HG03108 (cell line): ENCODE measurements around the gene PACSIN1.

Experiments used
- ATAC-seq: cut with Tn5 transposase; IDR thresholded peaks from one replicate; pipeline ENCODE4 v1.9.1; 2021; ENCODE audit warnings: moderate library complexity; ENCODE audit not compliant: unreplicated experiment

The PACSIN1 gene

DNA sequence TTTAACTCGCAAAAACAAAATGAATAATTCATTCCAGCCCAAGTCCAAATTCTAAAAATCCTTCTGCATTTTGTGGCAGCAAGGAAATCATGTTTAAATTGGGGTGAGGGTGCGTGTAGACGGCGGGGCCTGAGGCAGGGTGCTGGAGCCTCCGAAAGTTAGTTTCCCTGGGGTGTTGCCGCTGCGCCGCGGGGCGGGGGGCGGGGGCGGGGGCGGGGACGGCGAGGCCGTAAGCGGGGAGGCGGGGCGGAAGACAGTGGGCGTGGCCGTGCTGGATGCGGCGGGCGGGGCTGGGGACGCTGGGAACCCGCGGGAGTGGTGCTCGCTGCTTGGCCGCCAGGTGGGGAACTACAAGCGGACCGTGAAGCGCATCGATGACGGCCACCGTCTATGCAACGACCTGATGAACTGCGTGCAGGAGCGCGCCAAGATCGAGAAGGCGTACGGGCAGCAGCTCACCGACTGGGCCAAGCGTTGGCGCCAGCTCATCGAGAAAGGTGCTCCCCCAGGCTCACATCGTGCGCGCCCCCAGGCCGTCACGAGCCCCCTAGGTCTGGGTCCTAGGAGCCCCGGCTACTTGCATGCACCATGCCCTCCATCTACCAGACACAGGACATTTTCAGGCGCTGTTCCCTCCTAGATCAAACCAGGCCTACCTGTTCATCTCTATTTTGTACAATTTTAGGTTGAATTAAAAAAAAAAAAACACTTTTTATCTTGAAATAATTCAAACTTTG is 61.3 kb downstream of the PACSIN1 start:
- peak; percentile 69 for ATAC-seq

DNA sequence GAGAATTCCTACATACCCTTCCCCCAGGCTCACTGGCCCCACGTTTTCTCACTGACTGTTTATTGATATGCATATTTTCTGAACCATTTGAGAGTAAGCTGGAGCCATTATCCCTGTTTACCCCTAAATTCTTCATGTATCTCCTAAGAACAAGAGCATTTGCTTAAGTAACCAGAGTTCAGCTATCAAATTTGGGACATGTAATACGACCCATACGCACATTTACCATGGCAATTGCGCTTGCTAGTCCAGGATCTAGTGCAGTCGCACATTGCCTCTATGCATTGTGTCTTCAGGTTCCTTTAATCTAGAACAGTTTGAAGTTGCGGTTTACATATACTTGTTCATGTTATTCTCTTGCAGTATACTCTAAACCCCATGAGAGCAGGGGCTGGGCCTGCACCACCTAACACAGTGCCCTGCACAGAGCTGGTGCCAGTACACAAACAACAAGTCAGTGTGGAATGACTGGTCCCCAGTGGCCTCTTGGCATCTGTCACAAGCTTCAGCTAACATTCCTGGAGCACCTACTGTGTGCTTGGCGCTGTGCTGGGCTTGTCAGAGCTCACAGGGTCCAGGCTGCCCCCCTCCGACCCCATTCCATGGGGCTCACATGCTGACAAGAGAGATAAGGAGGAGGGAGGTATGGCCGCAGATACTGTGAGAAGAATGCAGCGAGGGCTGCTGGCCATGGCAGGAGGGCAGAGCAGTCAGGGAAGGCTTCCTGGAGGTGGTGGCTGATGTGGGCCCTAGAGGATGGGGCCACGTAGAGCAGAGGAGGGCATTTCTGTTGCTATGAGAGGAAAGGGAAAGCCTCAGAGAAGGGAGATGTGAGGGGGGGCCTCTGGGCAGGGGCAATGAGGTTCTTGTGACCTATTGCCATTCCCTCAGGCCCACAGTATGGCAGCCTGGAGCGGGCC is 62.1 kb downstream of the PACSIN1 start:
- no peak for ATAC-seq

DNA sequence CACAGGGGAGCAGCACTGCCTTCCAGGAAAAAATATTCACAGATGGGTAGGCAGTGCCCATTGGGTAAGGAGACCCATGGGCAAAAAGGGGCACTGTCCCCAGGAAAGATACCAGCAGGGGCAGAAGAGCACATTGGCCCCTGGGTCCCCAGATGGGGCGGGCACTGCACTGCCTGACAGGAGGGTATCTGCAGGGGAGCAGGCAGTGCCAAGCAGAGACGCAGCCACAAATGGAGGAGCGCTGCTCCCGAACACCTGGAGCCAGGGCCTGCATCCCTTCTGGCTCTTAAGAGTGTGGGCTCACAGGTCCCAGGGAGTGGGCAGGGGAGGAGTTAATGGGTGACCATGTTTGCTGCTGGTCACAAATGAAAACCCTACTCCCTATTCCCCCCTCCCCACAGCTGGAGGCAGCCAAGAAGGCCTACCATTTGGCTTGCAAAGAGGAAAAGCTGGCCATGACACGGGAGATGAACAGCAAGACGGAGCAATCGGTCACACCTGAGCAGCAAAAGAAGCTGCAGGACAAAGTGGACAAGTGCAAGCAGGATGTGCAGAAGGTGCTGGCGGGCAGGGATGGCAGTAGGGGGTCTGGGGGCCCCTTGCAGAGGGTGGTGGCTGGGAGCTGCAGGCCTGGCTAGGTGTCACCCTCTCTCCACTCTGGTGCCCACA is 63.3 kb downstream of the PACSIN1 start:
- ATAC-seq = no peak

DNA sequence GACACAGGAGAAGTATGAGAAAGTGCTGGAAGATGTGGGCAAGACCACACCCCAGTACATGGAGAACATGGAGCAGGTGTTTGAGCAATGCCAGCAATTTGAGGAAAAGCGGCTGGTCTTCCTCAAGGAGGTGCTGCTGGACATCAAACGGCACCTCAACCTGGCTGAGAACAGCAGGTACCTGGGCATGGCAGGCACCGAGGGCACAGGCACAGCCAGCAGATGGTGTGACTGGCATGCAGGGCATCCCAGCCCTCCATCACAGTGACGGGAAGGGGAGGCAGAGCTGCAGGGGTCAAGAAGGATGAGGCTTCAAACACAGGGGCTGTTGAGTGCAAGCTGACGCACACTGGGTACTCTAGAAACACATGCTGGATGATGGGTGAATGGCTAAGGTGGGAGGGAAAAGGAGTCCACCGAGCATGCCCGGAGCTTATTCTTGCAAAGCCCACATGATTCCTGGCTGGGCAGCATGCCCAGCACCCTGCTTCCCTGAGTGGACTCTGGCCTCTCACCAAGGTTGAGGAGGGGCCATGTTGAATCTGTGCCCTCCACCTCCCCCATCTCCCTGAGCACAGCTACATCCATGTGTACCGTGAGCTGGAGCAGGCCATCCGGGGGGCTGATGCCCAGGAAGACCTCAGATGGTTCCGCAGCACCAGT is 63.9 kb downstream of the PACSIN1 start:
- ATAC-seq = no peak

GRCh38 chr6:34530753-34531365 is 65.0 kb downstream of the PACSIN1 start:
- ATAC-seq = no peak

DNA sequence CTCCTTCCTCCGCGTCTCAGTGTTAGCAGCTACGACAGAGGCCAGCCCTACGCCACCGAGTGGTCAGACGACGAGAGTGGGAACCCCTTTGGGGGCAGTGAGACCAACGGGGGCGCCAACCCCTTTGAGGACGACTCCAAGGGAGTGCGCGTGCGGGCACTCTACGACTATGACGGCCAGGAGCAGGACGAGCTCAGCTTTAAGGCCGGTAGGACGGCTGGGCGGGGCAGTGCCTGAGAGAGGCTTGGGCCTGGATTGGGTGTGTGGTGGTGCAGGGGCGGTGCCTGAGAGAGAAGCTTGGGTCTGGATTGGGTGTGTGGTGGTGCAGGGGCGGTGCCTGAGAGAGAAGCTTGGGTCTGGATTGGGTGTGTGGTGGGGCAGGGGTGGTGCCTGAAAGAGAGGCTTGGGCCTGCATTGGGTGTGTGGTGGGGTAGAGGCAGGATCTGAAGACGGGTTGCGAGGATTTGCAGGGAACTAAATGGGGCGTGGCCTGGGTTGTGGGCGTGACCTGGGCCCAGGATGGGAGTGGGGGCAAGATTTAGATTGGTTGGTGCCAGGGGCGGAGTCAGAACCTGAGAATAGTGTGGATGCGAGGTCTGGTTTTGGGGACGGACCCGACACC is 65.8 kb downstream of the PACSIN1 start:
- ATAC-seq = peak; percentile 39

DNA sequence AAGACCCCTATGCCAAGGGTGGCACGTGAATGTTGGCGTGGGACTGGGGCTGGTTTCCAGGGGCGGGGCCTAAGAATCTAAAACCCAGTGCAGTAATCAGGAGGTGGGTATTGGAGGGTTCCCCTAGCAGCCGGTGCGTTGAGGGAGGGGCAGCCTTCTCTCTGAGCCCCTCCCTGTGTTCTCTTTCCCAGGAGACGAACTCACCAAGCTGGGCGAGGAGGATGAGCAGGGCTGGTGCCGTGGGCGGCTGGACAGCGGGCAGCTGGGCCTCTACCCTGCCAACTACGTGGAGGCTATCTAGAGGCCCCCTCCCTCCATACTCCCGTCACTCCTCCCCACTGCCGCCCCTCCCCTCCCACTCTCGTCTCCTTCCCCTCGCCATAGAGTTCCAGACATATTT is 66.4 kb downstream of the PACSIN1 start:
- ATAC-seq = no peak

DNA sequence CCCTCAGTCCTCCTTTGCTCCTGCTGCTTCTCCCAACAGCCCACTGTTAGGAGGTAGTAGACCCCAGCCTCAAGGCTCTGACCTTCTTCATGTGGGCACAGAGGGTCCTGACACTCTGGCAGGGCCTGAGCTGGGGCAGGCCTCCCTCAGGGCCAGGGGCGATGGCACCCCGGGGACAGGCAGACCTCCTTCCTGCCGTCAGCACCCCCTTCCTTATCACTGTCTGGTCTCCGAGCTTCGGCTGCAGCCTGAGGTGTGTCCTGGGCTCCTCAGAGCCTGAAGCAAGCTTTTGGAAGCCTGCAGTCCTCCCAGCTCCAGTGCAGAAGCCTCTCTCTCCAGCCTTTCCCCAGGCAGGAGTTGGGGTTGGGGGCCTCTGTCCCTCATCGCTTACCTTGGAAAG is 68.3 kb downstream of the PACSIN1 start:
- no peak for ATAC-seq

GRCh38 chr6:34534656-34535055 is 68.8 kb downstream of the PACSIN1 start:
- ATAC-seq = no peak

GRCh38 chr6:34535199-34535598 is 69.3 kb downstream of the PACSIN1 start:
- ATAC-seq = no peak

DNA sequence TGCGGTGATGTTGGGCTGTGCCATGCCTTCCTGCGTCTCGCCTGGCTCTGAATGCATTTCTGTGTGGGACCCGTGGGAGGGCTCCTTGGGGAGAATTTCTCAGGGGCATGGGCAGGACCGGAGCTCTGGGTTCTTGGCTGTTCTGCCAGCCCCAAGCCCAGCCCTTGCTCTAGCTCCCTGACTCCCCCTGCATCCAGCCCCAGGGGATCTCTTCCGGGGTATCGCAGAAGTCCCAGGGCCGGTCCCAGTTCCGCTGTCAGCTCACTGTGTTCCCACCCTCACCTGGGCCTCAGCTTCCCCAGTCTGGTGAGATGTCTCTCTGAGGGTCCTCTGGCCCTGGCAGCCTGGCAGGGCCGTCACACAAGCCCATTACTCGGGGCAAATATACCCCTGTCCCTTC is 69.8 kb downstream of the PACSIN1 start:
- ATAC-seq = no peak

DNA sequence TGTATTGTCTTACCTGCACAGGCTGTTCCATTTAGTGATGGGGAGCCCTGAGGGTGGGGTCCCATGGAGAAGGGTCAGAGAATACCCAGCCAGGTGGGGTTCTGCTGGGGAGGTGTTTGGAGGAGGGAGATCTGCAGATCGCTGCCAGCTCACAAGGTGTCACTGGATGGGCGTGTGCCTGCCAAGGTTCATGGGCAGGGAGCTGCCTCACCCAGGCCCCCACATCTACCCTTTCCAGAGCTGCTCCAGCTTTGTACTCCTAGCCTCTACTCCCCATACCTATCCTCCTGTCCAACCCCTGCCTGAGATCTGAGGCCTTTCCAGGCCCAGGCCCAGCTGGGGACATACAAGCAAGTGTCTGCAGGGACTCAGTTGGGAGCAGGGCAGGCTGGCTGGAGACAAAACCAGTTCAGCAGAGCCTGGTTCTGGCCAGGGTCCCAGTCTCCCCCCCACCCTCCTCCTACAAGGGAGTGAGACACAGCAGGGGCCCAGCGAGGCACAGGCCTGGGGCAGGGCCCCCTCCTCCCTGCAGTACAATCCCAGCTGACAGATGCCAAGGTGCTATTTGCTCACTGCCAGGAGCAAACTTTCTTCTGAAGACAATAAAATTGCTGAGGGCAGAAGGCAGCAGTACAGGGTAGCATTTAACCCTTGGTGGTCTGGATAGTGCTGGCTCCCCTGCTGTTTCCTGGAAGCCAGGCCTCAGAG is 70.5 kb downstream of the PACSIN1 start:
- no peak for ATAC-seq

- no peak for ATAC-seq
These were observed 71.3 kb downstream of the PACSIN1 start for GRCh38 chr6:34536959-34537848.

DNA sequence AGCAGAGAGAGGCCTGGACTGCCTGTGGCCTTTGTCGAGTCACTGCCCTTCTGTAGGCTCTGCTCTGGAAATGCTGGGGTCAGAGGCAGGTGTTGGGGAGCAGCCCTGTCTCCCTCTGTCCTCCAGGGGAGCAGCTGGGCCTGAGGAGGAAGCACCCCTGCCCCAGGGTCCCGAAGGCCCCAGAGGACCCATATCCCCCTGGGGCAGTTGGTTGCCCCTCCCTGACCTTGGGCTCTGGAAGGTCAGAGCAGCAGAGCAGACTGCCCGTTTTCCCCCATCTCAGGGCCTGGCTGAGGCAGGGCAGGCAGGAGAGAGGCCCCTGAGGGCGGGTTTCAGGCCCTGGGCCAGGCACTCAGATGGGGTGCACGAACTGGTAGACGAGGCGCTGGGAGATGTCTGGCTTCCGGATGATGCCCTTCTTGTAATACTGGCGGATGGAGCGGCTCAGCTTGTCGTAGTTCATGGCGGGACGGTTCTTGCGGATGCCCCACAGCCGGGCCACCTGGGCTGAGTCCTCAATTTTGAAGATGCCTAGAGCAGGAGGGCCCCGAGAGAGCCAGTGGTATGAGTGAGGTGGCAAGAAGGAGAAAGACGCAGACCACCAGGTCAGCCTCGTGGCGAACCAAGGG is 72.2 kb downstream of the PACSIN1 start:
- ATAC-seq = no peak

DNA sequence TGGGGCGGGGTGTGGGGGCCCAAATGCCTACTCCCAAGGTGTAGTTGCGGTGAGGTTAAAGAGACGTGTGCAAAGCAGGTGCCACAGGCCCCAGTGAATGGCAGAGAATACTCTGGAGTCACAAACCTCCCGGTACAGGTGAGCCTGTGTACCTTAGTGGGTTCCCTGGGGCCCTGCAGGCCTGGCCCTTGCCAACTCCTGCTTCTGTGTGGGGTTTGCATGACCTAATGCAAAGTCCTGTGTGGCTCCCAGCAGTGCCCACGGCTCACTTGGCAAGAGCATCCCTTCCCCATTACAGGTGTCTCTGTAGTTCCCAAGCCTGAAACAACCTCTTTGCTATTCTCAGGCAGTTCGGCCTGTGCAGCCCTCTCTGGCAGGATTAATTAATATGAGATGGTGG is 72.7 kb downstream of the PACSIN1 start:
- ATAC-seq = no peak

- no peak for ATAC-seq
These were observed 73.3 kb downstream of the PACSIN1 start for GRCh38 chr6:34539181-34539580.

DNA sequence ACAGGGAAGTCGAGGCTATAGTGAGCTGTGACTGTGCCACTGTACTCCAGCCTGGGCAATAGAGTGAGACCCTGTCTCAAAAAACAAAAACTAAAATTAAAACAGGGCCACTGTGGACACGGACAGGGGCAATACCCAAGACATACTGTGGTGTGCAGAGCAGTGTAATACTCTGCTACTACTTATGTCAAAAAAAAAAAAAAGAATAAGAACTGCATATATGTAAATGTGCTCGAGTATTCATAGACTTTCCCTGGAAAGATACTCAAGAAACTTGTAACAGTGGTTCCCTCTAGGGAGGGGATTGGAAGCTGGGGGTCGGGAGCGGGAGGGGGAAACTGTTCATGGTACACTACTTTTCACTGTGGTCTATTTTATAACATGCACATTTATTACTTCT is 74.3 kb downstream of the PACSIN1 start:
- no peak for ATAC-seq

DNA sequence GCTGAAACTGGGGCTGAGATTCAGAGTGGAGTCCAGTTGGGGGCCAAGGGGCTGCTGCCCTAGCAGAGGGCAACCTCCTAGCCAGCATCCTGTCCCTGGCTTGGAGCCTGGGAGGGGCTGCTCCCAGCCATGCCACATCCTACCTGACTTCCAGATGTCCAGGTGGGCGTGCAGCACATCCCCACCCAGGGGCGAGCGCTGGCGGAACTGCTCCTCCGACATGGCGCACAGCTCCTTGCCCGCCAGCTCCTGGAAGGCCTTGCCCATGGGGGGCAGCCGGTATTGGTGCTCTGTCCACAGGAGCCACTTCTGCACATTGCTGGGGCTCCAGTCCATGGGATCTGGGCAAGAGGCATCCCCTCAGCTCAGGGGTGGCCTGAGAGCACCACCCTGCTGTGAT is 75.0 kb downstream of the PACSIN1 start:
- no peak for ATAC-seq
